HEK293 (cell line): ENCODE results near the gene NELL1.

Source experiments
- CTCF ChIA-PET: fragments of 350-600 bp; formaldehyde crosslinking; extraction: SDS; loops from one replicate; lab custom pipeline; 2021; ENCODE audit warnings: antibody characterized with exemption; lab: Yijun Ruan, JAX
- POLR2A ChIA-PET: fragments of 300-600 bp; formaldehyde crosslinking; extraction: SDS; loops from one replicate; lab custom pipeline; 2020; ENCODE audit warnings: antibody characterized with exemption, inconsistent platforms; lab: Yijun Ruan, JAX
- H3K27ac ChIP-seq: fragments of 200-500 bp; sonication (Bioruptor generic); 2 replicates; pipeline ENCODE4 v1.5.1; 2014; ENCODE audit warnings: low read depth, low read length, control low read depth, inconsistent platforms; ENCODE audit errors: extremely low read depth
- H3K36me3 ChIP-seq, 2 experiments: fragments of 200-500 bp in 1 of 2; sonication (Bioruptor generic) in 1 of 2; 1 replicate in 1 of 2; 2 replicates in 1 of 2; pipeline ENCODE4 v1.5.1; 2014 to 2017; ENCODE audit warnings: inconsistent platforms in 2 of 2, low read length in 2 of 2; ENCODE audit not compliant: control insufficient read depth in 2 of 2, insufficient read depth in 1 of 2
- H3K4me1 ChIP-seq: fragments of 200-500 bp; sonication (Bioruptor generic); 2 replicates; pipeline ENCODE4 v1.5.1; 2014; ENCODE audit warnings: mild to moderate bottlenecking, low read length, inconsistent platforms; ENCODE audit not compliant: control insufficient read depth, insufficient read depth
- H3K4me3 ChIP-seq: 2 replicates; pipeline ENCODE4 v1.5.1; 2011; ENCODE audit warnings: low read depth, mild to moderate bottlenecking, control low read depth, low read length, moderate library complexity
- H3K9me3 ChIP-seq: fragments of 200-500 bp; sonication (Bioruptor generic); 2 replicates; pipeline ENCODE4 v1.5.1; 2014; ENCODE audit warnings: low read depth, low read length, inconsistent platforms; ENCODE audit not compliant: control insufficient read depth, insufficient read depth
- BCL11B ChIP-seq: fragments of 450-650 bp; formaldehyde crosslinking; IDR thresholded peaks from 2 replicates; pipeline ENCODE4 v1.5.1; 2016; ENCODE audit warnings: low read depth, missing biosample characterization, missing genetic modification characterization
- FEZF1 ChIP-seq: fragments of 450-650 bp; formaldehyde crosslinking; IDR thresholded peaks from 2 replicates; pipeline ENCODE4 v1.5.1; 2016; ENCODE audit warnings: missing biosample characterization, missing genetic modification characterization
- GLIS2 ChIP-seq: fragments of 450-650 bp; formaldehyde crosslinking; IDR thresholded peaks from 2 replicates; pipeline ENCODE4 v1.5.1; 2016; ENCODE audit warnings: missing biosample characterization, missing genetic modification characterization
- ZNF132 ChIP-seq: fragments of 450-650 bp; formaldehyde crosslinking; IDR thresholded peaks from 2 replicates; pipeline ENCODE4 v1.5.1; 2017; ENCODE audit warnings: missing biosample characterization, missing genetic modification characterization, borderline replicate concordance
- ZNF221 ChIP-seq: fragments of 450-650 bp; formaldehyde crosslinking; IDR thresholded peaks from 2 replicates; pipeline ENCODE4 v1.5.1; 2017; ENCODE audit warnings: missing biosample characterization, missing genetic modification characterization, borderline replicate concordance
- ZNF239 ChIP-seq: fragments of 450-650 bp; formaldehyde crosslinking; IDR thresholded peaks from 2 replicates; pipeline ENCODE4 v1.5.1; 2016; ENCODE audit warnings: missing biosample characterization, missing genetic modification characterization
- ZNF501 ChIP-seq: fragments of 450-650 bp; formaldehyde crosslinking; IDR thresholded peaks from 2 replicates; pipeline ENCODE4 v1.5.1; 2016; ENCODE audit warnings: missing biosample characterization, missing genetic modification characterization
- ZNF596 ChIP-seq: fragments of 450-650 bp; IDR thresholded peaks from 2 replicates; pipeline ENCODE4 v1.5.0; 2018; ENCODE audit warnings: missing biosample characterization, mild to moderate bottlenecking, missing genetic modification characterization, moderate library complexity
- ZNF624 ChIP-seq: fragments of 450-650 bp; formaldehyde crosslinking; IDR thresholded peaks from 2 replicates; pipeline ENCODE4 v1.5.1; 2017; ENCODE audit warnings: missing biosample characterization, missing genetic modification characterization
- ZNF76 ChIP-seq: fragments of 450-650 bp; formaldehyde crosslinking; IDR thresholded peaks from 2 replicates; pipeline ENCODE4; 2016; ENCODE audit warnings: low read depth, missing biosample characterization, missing genetic modification characterization, borderline replicate concordance
- ZNF776 ChIP-seq: fragments of 450-650 bp; formaldehyde crosslinking; IDR thresholded peaks from 2 replicates; pipeline ENCODE4 v1.5.0; 2017; ENCODE audit warnings: missing biosample characterization, missing genetic modification characterization, borderline replicate concordance
- ZSCAN16 ChIP-seq: fragments of 450-650 bp; formaldehyde crosslinking; IDR thresholded peaks from 2 replicates; pipeline ENCODE4 v1.5.1; 2016; ENCODE audit warnings: missing biosample characterization, missing genetic modification characterization
- ZSCAN30 ChIP-seq: fragments of 450-650 bp; IDR thresholded peaks from 2 replicates; pipeline ENCODE4 v1.5.1; 2018; ENCODE audit warnings: missing biosample characterization, mild to moderate bottlenecking, missing genetic modification characterization, moderate library complexity
- TF ChIP-seq, protein P1 (sequence below): fragments of 450-650 bp; formaldehyde crosslinking; IDR thresholded peaks from 2 replicates; pipeline ENCODE4 v1.5.1; 2016; ENCODE audit warnings: missing biosample characterization, missing genetic modification characterization
- TF ChIP-seq, protein P2 (sequence below): fragments of 450-650 bp; formaldehyde crosslinking; optimal IDR thresholded peaks from 2 replicates; pipeline ENCODE3; 2016; ENCODE audit warnings: missing biosample characterization, mild to moderate bottlenecking, missing genetic modification characterization
- TF ChIP-seq, protein P3 (sequence below): fragments of 450-650 bp; formaldehyde crosslinking; IDR thresholded peaks from 2 replicates; pipeline ENCODE4 v1.5.1; 2016; ENCODE audit warnings: missing biosample characterization, missing genetic modification characterization

NELL1 gene

DNA sequence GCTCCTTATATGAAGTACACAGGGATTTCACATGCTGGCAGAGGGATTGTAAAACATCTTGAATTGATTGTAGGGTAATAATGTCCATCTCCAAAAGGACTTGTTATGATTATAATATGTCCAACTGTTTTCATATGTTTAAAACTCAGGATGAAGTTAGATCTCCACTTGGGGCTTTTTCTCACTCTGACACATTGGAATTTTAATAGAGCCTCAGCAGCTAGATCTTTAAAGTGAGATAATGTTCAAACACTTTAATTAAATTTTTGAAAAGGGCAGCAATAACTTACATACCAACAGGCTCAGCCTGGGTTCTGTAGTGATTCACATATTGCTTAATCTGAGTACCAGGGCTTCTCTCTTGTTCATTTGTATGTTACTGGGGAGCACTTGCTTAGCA is 152.1 kb downstream of the NELL1 start (continued):
- TF ChIP-seq, protein P1, sequence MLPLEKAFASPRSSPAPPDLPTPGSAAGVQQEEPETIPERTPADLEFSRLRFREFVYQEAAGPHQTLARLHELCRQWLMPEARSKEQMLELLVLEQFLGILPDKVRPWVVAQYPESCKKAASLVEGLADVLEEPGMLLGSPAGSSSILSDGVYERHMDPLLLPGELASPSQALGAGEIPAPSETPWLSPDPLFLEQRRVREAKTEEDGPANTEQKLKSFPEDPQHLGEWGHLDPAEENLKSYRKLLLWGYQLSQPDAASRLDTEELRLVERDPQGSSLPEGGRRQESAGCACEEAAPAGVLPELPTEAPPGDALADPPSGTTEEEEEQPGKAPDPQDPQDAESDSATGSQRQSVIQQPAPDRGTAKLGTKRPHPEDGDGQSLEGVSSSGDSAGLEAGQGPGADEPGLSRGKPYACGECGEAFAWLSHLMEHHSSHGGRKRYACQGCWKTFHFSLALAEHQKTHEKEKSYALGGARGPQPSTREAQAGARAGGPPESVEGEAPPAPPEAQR (tag by site-specific recombination): no peak
- TF ChIP-seq ZNF776 (tag by site-specific recombination) (no peak), ZNF239 (tag by site-specific recombination) (no peak)
- TF ChIP-seq, all 188 proteins: peak for 0

DNA sequence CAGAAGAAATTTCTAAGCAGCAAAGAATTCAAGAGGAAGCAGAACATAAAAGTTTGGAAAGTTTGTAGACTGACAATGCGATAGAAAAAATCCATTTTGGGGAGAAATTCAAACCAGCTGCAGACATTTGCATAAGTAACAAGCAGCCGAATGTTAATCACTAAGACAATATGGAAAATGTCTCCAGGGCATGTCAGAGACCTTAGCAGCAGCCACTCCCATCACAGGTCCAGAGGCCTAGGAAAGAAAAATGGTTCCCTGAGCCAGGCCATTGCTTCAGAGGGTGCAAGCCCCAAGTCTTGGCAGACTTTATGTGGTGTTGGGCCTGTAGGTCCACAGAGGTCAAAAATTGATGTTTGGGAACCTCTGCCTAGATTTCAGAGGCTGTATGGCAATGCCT is 155.4 kb downstream of the NELL1 start:
- Histone ChIP-seq H3K4me1 (no peaks in the 10 kb centered on the region), H3K9me3 (no peaks in the 10 kb centered on the region), H3K4me3 (no peak overlapping the region), H3K27ac (no peak overlapping the region), H3K36me3 (no peaks in the 10 kb centered on the region)
- ChIA-PET CTCF (no interaction called here), POLR2A (no interaction called here)
- TF ChIP-seq, protein P2, sequence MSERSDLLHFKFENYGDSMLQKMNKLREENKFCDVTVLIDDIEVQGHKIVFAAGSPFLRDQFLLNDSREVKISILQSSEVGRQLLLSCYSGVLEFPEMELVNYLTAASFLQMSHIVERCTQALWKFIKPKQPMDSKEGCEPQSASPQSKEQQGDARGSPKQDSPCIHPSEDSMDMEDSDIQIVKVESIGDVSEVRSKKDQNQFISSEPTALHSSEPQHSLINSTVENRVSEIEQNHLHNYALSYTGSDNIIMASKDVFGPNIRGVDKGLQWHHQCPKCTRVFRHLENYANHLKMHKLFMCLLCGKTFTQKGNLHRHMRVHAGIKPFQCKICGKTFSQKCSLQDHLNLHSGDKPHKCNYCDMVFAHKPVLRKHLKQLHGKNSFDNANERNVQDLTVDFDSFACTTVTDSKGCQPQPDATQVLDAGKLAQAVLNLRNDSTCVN (tag by site-specific recombination): no peak
- TF ChIP-seq GLIS2 (tag by site-specific recombination) (no peak), ZNF501 (no peak), ZNF596 (tag by site-specific recombination) (no peak), ZNF76 (no peak)
- TF ChIP-seq, protein P3, sequence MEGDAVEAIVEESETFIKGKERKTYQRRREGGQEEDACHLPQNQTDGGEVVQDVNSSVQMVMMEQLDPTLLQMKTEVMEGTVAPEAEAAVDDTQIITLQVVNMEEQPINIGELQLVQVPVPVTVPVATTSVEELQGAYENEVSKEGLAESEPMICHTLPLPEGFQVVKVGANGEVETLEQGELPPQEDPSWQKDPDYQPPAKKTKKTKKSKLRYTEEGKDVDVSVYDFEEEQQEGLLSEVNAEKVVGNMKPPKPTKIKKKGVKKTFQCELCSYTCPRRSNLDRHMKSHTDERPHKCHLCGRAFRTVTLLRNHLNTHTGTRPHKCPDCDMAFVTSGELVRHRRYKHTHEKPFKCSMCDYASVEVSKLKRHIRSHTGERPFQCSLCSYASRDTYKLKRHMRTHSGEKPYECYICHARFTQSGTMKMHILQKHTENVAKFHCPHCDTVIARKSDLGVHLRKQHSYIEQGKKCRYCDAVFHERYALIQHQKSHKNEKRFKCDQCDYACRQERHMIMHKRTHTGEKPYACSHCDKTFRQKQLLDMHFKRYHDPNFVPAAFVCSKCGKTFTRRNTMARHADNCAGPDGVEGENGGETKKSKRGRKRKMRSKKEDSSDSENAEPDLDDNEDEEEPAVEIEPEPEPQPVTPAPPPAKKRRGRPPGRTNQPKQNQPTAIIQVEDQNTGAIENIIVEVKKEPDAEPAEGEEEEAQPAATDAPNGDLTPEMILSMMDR (tag by site-specific recombination): no peak

DNA sequence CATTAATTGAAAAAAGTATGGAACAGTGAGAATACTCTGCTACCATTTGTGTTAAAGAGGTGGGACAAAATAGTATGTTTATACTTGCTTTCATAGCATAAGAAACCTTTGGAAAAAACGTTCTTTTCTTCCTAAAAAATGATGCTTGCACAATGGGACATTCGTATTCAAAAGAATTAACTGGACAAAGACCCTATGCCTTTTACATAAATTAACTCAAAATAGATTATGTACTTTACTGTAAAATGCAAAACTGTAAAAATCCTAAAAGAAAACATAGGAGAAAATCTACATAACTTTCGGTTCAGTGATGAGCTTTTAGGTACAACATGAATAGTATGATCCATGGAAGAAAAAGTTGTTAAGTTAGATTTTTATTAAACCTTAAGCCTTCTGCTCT is 166.2 kb downstream of the NELL1 start:
- Histone ChIP-seq H3K9me3 (no peaks in the 10 kb centered on the region), H3K4me3 (no peak overlapping the region), H3K36me3 (no peaks in the 10 kb centered on the region), H3K27ac (no peak overlapping the region), H3K4me1 (no peaks in the 10 kb centered on the region)
- no peak for TF ChIP-seq ZSCAN16 (tag by site-specific recombination)
- no peak for TF ChIP-seq ZSCAN30 (tag by site-specific recombination)
- TF ChIP-seq FEZF1 (tag by site-specific recombination): no peak
- no peak for TF ChIP-seq ZNF132 (tag by site-specific recombination)
- TF ChIP-seq BCL11B (tag by site-specific recombination): no peak
- TF ChIP-seq ZNF221 (tag by site-specific recombination): no peak
- ChIA-PET CTCF (no interaction called here), POLR2A (no interaction called here)

DNA sequence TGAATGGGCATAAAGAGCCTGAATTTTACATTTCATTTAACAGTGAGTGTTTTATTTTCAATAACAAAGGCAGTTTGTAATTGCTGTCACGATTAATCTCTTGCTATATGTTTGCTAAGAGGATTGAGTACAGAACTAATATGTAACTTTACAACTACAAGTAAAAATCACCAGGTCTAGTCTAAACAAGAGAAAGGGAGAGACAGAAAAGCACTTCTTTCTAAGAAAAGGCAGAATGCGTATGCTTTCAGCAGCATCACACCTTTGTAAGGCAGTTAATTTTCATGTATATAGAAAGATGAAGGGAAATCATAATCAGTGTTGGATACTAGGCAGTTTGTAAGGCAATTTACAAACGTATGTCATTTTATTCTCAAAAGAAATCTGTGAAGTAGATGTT is 169.8 kb downstream of the NELL1 start:
- ChIA-PET CTCF (no interaction called here), POLR2A (no interaction called here)
- no peaks in the 10 kb centered on the region for H3K9me3 ChIP-seq
- H3K36me3 ChIP-seq: no peaks in the 10 kb centered on the region
- no peak overlapping the region for H3K4me3 ChIP-seq
- no peak overlapping the region for H3K27ac ChIP-seq
- no peak for TF ChIP-seq ZNF624 (tag by site-specific recombination)
- no peaks in the 10 kb centered on the region for H3K4me1 ChIP-seq
